Measurements from ENCODE around the gene METTL9.
"Not testable (repeated sequence)": the region's sequence is repeated elsewhere in the genome, so short reads cannot be mapped to it uniquely, and the experiment has no call there.

METTL9 gene

GRCh38 chr16:21577487-21577886 lies 21.9 kb upstream of the METTL9 start:
- not testable (repeated sequence) for H3K56ac ChIP-seq (ENCODE audit: low read length); H3K18ac ChIP-seq (ENCODE audit: low read length); DNase-seq; H3K79me2 ChIP-seq (ENCODE audit: control insufficient read depth, insufficient read depth, low read length); H3K9ac ChIP-seq (ENCODE audit: low read length); H3K4me1 ChIP-seq (ENCODE audit: control insufficient read depth, low read depth, low read length); H3K4me2 ChIP-seq (ENCODE audit: low read length); H2BK120ac ChIP-seq (ENCODE audit: low read depth, low read length); H2AK5ac ChIP-seq (ENCODE audit: low read length); H2BK15ac ChIP-seq (replicated peaks; ENCODE audit: low read depth); H3K4ac ChIP-seq (ENCODE audit: low read depth, low read length); H4K8ac ChIP-seq (ENCODE audit: low read depth, low read length); H3K27ac ChIP-seq (ENCODE audit: low read depth, low read length); H3K27me3 ChIP-seq (ENCODE audit: insufficient read depth, low read length, poor library complexity); H3K36me3 ChIP-seq (ENCODE audit: control insufficient read depth, insufficient read depth, low read length); H3K79me1 ChIP-seq (ENCODE audit: low read length); H3K23ac ChIP-seq (ENCODE audit: low read length); H2BK5ac ChIP-seq (ENCODE audit: low read length); H3K4me3 ChIP-seq (ENCODE audit: low read length); H4K5ac ChIP-seq (ENCODE audit: low read length)
- WGBS (ENCODE audit: extremely low coverage, insufficient coverage, low lambda C conversion rate) = no CpG with 5 or more reads among the region's 2 CpGs

- H4K5ac ChIP-seq (ENCODE audit: low read length); H3K23ac ChIP-seq (ENCODE audit: low read length); H3K4me1 ChIP-seq (ENCODE audit: control insufficient read depth, low read depth, low read length); H2BK5ac ChIP-seq (ENCODE audit: low read length); H4K8ac ChIP-seq (ENCODE audit: low read depth, low read length); DNase-seq; H2BK15ac ChIP-seq (replicated peaks; ENCODE audit: low read depth); H3K27me3 ChIP-seq (ENCODE audit: insufficient read depth, low read length, poor library complexity); H3K4me3 ChIP-seq (ENCODE audit: low read length); H3K79me2 ChIP-seq (ENCODE audit: control insufficient read depth, insufficient read depth, low read length); H3K36me3 ChIP-seq (ENCODE audit: control insufficient read depth, insufficient read depth, low read length); H3K4ac ChIP-seq (ENCODE audit: low read depth, low read length); H3K18ac ChIP-seq (ENCODE audit: low read length); H3K9ac ChIP-seq (ENCODE audit: low read length); H3K79me1 ChIP-seq (ENCODE audit: low read length); H2BK120ac ChIP-seq (ENCODE audit: low read depth, low read length); H3K4me2 ChIP-seq (ENCODE audit: low read length); H3K56ac ChIP-seq (ENCODE audit: low read length); H3K27ac ChIP-seq (ENCODE audit: low read depth, low read length); H2AK5ac ChIP-seq (ENCODE audit: low read length): not testable (repeated sequence)
- no CpG with 5 or more reads among the region's 5 CpGs for WGBS (ENCODE audit: extremely low coverage, insufficient coverage, low lambda C conversion rate)
Observed at GRCh38 chr16:21578311-21578710, 21.1 kb upstream of the METTL9 start.

GRCh38 chr16:21580131-21580530 lies 19.2 kb upstream of the METTL9 start:
- H3K79me1 ChIP-seq (ENCODE audit: low read length); H2BK120ac ChIP-seq (ENCODE audit: low read depth, low read length); H3K36me3 ChIP-seq (ENCODE audit: control insufficient read depth, insufficient read depth, low read length); H3K27me3 ChIP-seq (ENCODE audit: insufficient read depth, low read length, poor library complexity); H4K8ac ChIP-seq (ENCODE audit: low read depth, low read length); H2AK5ac ChIP-seq (ENCODE audit: low read length); H3K56ac ChIP-seq (ENCODE audit: low read length); H3K4ac ChIP-seq (ENCODE audit: low read depth, low read length); H2BK15ac ChIP-seq (replicated peaks; ENCODE audit: low read depth); DNase-seq; H3K27ac ChIP-seq (ENCODE audit: low read depth, low read length); H2BK5ac ChIP-seq (ENCODE audit: low read length); H3K18ac ChIP-seq (ENCODE audit: low read length); H3K9ac ChIP-seq (ENCODE audit: low read length); H3K4me3 ChIP-seq (ENCODE audit: low read length); H3K79me2 ChIP-seq (ENCODE audit: control insufficient read depth, insufficient read depth, low read length); H3K4me1 ChIP-seq (ENCODE audit: control insufficient read depth, low read depth, low read length); H3K4me2 ChIP-seq (ENCODE audit: low read length); H3K23ac ChIP-seq (ENCODE audit: low read length); H4K5ac ChIP-seq (ENCODE audit: low read length): not testable (repeated sequence)
- WGBS (ENCODE audit: extremely low coverage, insufficient coverage, low lambda C conversion rate) = no CpG with 5 or more reads among the region's 6 CpGs

- H3K36me3 ChIP-seq (ENCODE audit: control insufficient read depth, insufficient read depth, low read length) = no peaks in the 10 kb centered on the region
- H3K18ac ChIP-seq (ENCODE audit: low read length) = no peak overlapping the region
- no peak overlapping the region for H3K4ac ChIP-seq (ENCODE audit: low read depth, low read length)
- WGBS (ENCODE audit: extremely low coverage, insufficient coverage, low lambda C conversion rate) = no CpG with 5 or more reads among the region's 2 CpGs
- no peak overlapping the region for H3K4me3 ChIP-seq (ENCODE audit: low read length)
- no peak overlapping the region for H3K9ac ChIP-seq (ENCODE audit: low read length)
- no peaks in the 10 kb centered on the region for H3K79me2 ChIP-seq (ENCODE audit: control insufficient read depth, insufficient read depth, low read length)
- H2BK15ac ChIP-seq (replicated peaks; ENCODE audit: low read depth) = no peak overlapping the region
- no peaks in the 10 kb centered on the region for H3K27me3 ChIP-seq (ENCODE audit: insufficient read depth, low read length, poor library complexity)
- no peak overlapping the region for H4K5ac ChIP-seq (ENCODE audit: low read length)
- no peaks in the 10 kb centered on the region for H3K4me1 ChIP-seq (ENCODE audit: control insufficient read depth, low read depth, low read length)
- no peaks in the 10 kb centered on the region for H3K79me1 ChIP-seq (ENCODE audit: low read length)
- no peak overlapping the region for H2AK5ac ChIP-seq (ENCODE audit: low read length)
- no peak overlapping the region for H3K56ac ChIP-seq (ENCODE audit: low read length)
- no peak for DNase-seq
- no peak overlapping the region for H2BK120ac ChIP-seq (ENCODE audit: low read depth, low read length)
- H3K4me2 ChIP-seq (ENCODE audit: low read length) = no peak overlapping the region
- H3K27ac ChIP-seq (ENCODE audit: low read depth, low read length) = no peak overlapping the region
- no peak overlapping the region for H3K23ac ChIP-seq (ENCODE audit: low read length)
- H4K8ac ChIP-seq (ENCODE audit: low read depth, low read length) = no peak overlapping the region
- no peak overlapping the region for H2BK5ac ChIP-seq (ENCODE audit: low read length)
Observed at GRCh38 chr16:21580807-21581206, 18.6 kb upstream of the METTL9 start.

- WGBS (ENCODE audit: extremely low coverage, insufficient coverage, low lambda C conversion rate) = no CpG with 5 or more reads among the region's 8 CpGs
- no peak overlapping the region for H3K4me2 ChIP-seq (ENCODE audit: low read length)
- no peak for DNase-seq
- H4K5ac ChIP-seq (ENCODE audit: low read length) = no peak overlapping the region
- no peak overlapping the region for H3K27ac ChIP-seq (ENCODE audit: low read depth, low read length)
- no peak overlapping the region for H3K4ac ChIP-seq (ENCODE audit: low read depth, low read length)
- H3K23ac ChIP-seq (ENCODE audit: low read length) = no peak overlapping the region
- no peak overlapping the region for H2BK5ac ChIP-seq (ENCODE audit: low read length)
- H4K8ac ChIP-seq (ENCODE audit: low read depth, low read length) = no peak overlapping the region
- no peak overlapping the region for H2BK120ac ChIP-seq (ENCODE audit: low read depth, low read length)
- no peaks in the 10 kb centered on the region for H3K79me2 ChIP-seq (ENCODE audit: control insufficient read depth, insufficient read depth, low read length)
- H3K4me3 ChIP-seq (ENCODE audit: low read length) = no peak overlapping the region
- H3K56ac ChIP-seq (ENCODE audit: low read length) = no peak overlapping the region
- H3K4me1 ChIP-seq (ENCODE audit: control insufficient read depth, low read depth, low read length) = no peaks in the 10 kb centered on the region
- H2AK5ac ChIP-seq (ENCODE audit: low read length) = no peak overlapping the region
- no peak overlapping the region for H3K9ac ChIP-seq (ENCODE audit: low read length)
- no peak overlapping the region for H3K18ac ChIP-seq (ENCODE audit: low read length)
- H3K36me3 ChIP-seq (ENCODE audit: control insufficient read depth, insufficient read depth, low read length) = no peaks in the 10 kb centered on the region
- H3K79me1 ChIP-seq (ENCODE audit: low read length) = no peaks in the 10 kb centered on the region
- no peaks in the 10 kb centered on the region for H3K27me3 ChIP-seq (ENCODE audit: insufficient read depth, low read length, poor library complexity)
- no peak overlapping the region for H2BK15ac ChIP-seq (replicated peaks; ENCODE audit: low read depth)
Observed at GRCh38 chr16:21584817-21585216, 14.6 kb upstream of the METTL9 start.

- H3K18ac ChIP-seq (ENCODE audit: low read length); H3K27ac ChIP-seq (ENCODE audit: low read depth, low read length); H4K5ac ChIP-seq (ENCODE audit: low read length); H3K4ac ChIP-seq (ENCODE audit: low read depth, low read length); H2AK5ac ChIP-seq (ENCODE audit: low read length); H3K79me1 ChIP-seq (ENCODE audit: low read length); H3K36me3 ChIP-seq (ENCODE audit: control insufficient read depth, insufficient read depth, low read length); H3K4me3 ChIP-seq (ENCODE audit: low read length); H2BK120ac ChIP-seq (ENCODE audit: low read depth, low read length); H3K9ac ChIP-seq (ENCODE audit: low read length); H4K8ac ChIP-seq (ENCODE audit: low read depth, low read length); H3K79me2 ChIP-seq (ENCODE audit: control insufficient read depth, insufficient read depth, low read length); DNase-seq; H3K4me2 ChIP-seq (ENCODE audit: low read length); H2BK5ac ChIP-seq (ENCODE audit: low read length); H2BK15ac ChIP-seq (replicated peaks; ENCODE audit: low read depth); H3K27me3 ChIP-seq (ENCODE audit: insufficient read depth, low read length, poor library complexity); H3K23ac ChIP-seq (ENCODE audit: low read length); H3K4me1 ChIP-seq (ENCODE audit: control insufficient read depth, low read depth, low read length); H3K56ac ChIP-seq (ENCODE audit: low read length): not testable (repeated sequence)
- WGBS (ENCODE audit: extremely low coverage, insufficient coverage, low lambda C conversion rate) = 92% methylated on average over 1 of the region's 5 CpGs
Observed at GRCh38 chr16:21588593-21588992, 10.8 kb upstream of the METTL9 start.

All from mesendoderm (in vitro differentiated cells).